NK-92 (cell line): ENCODE measurements around the gene DNAAF6.
"Not testable (repeated sequence)": the region's sequence is repeated elsewhere in the genome, so short reads cannot be mapped to it uniquely, and the experiment has no call there.

Experiments
- DNase-seq: peaks from one replicate; lab custom pipeline; 2025; ENCODE audit not compliant: unreplicated experiment; lab: John Stamatoyannopoulos, UW

DNAAF6 gene

GRCh38 chrX:107205770-107206696 is at the start of gene DNAAF6, which contains the start of gene NUP62CL:
Gene DNAAF6, plus strand, starts transcription at chrX:107206611. Its CDS starts 6,265 bp downstream, at chrX:107212876.
Gene NUP62CL, minus strand, starts transcription at chrX:107206433. Its CDS starts 31,287 bp downstream, at chrX:107175146.
- DNase-seq = no peak

- not testable (repeated sequence) for DNase-seq
These were observed 48.8 kb upstream of the DNAAF6 start for GRCh38 chrX:107157618-107158017.

GRCh38 chrX:107167163-107167921 is 39.1 kb upstream of the DNAAF6 start:
- no peak for DNase-seq

- DNase-seq = no peak
These were observed 38.2 kb upstream of the DNAAF6 start for GRCh38 chrX:107168257-107168656.

GRCh38 chrX:107168712-107169111 is 37.7 kb upstream of the DNAAF6 start:
- no peak for DNase-seq

GRCh38 chrX:107171369-107172102 is 34.9 kb upstream of the DNAAF6 start:
- no peak for DNase-seq

GRCh38 chrX:107197319-107197718 is 9.1 kb upstream of the DNAAF6 start:
- no peak for DNase-seq

GRCh38 chrX:107198074-107198473 is 8.3 kb upstream of the DNAAF6 start:
- not testable (repeated sequence) for DNase-seq

GRCh38 chrX:107199491-107199890 is 6.9 kb upstream of the DNAAF6 start:
- no peak for DNase-seq

GRCh38 chrX:107204068-107204605 is 2.3 kb upstream of the DNAAF6 start:
- no peak for DNase-seq

GRCh38 chrX:107206697-107207065 is 270 bp downstream of the DNAAF6 start:
- DNase-seq = no peak

GRCh38 chrX:107207089-107207488 is 678 bp downstream of the DNAAF6 start:
- DNase-seq = no peak

GRCh38 chrX:107207943-107208342 is 1.5 kb downstream of the DNAAF6 start:
- DNase-seq = no peak

GRCh38 chrX:107213477-107213876 is 7.1 kb downstream of the DNAAF6 start:
- DNase-seq = no peak

- no peak for DNase-seq
These were observed 20.3 kb downstream of the DNAAF6 start for GRCh38 chrX:107226757-107227156.

- DNase-seq = no peak
These were observed 21.5 kb downstream of the DNAAF6 start for GRCh38 chrX:107227780-107228485.

GRCh38 chrX:107228486-107228819 is 22.0 kb downstream of the DNAAF6 start:
- no peak for DNase-seq

GRCh38 chrX:107272431-107272921 is 66.1 kb downstream of the DNAAF6 start:
- no peak for DNase-seq

GRCh38 chrX:107273795-107274194 is 67.4 kb downstream of the DNAAF6 start:
- DNase-seq = no peak

GRCh38 chrX:107288676-107289075 is 82.3 kb downstream of the DNAAF6 start:
- no peak for DNase-seq
